ENCODE data around the gene WDFY2.

WDFY2 gene

GRCh38 chr13:51599444-51600176 lies 15.3 kb downstream of the WDFY2 start:
- DNase-seq (ENCODE audit: insufficient read length, low spot score) (no peak), FAIRE-seq (no peak)

- no peak for FAIRE-seq
Measured at GRCh38 chr13:51600703-51601102, 16.4 kb downstream of the WDFY2 start.

DNA sequence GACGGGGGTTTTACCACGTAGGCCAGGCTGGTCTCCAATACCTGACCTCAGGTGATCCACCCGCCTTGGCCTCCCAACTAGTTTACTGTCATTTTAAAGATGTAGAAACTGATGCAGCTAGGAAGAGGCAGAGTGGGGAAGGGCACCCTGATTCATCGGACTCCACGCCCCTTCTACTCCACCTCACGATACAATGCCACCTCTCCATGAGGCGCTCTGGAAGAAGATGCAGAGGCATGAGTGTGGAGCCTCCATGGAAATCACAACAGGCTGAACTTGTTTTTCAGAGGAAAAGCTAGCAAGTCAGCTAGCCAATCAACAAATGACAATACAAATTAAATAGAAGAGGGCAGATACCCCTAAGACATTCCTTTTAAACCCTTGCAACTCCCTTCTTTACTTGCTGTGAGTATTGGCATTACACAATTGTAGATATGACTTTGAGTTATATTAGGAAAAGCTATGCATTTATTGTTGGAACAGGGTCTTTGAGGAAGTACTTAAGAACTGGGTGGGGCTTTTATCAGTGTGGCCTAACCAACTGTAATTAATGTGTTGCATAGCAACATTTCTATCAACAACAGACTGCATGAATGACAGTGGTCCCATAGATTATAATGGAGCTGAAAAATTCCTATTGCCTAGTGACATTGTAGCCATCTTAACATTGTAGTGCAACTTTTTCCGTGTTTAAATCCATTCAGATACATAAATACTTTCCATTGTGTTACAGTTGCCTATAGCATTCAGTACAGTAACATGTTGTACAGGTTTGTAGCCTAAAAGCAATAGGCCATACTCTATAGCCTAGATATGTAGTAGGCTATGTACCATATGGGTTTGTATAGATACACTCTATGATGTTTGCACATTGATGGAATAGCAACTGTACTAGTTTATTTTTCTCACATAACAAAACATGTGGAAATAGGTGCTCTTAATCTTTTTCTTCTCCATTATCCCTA lies 17.6 kb downstream of the WDFY2 start:
- DNase-seq (ENCODE audit: insufficient read length, low spot score) (no peak), FAIRE-seq (no peak)

More at GRCh38 chr13:51600703-51601102, 16.4 kb downstream of the WDFY2 start:
- DNase-seq (ENCODE audit: insufficient read length, low spot score), result no peak

DNA sequence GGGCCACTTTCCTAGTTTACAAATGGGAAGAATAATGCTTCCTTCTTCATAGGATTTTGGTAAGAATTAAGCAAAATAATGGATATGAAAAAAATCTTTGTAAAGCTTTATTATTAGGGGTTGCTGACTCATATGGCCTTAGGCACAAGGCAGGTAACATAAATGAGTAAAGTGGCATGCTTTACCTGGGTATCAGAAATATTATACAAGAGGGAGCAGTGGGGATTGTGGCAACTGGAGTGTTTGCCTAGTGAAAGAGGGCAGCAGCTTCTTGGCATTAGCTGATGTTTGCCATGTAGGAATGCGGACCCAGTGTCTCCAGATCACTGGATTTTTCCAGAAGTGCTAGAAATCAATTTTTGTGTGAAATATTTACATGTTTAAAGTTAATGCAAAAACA lies 19.5 kb downstream of the WDFY2 start:
- FAIRE-seq (no peak), DNase-seq (ENCODE audit: insufficient read length, low spot score) (no peak)

DNA sequence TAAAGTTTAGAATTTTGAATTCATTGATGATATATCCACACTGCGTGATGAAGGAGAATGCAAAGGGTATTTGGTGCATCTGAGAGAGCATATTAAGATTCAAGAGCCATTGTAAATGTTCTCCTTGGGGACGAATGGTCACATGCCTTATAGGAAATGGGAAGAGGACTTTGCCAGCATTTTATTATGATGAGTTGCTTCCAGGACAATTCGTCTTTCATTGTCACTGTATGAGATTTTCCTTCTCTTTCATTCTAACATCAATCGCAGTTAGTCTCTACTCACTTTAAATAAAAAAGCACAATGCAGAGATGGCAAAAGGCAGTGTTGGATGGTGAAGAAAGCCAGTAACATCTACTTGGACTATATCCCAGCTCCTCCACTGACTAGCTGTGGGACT lies 21.4 kb downstream of the WDFY2 start:
- no peak for DNase-seq (ENCODE audit: insufficient read length, low spot score)

GRCh38 chr13:51607165-51607564 lies 22.9 kb downstream of the WDFY2 start:
- DNase-seq (ENCODE audit: insufficient read length, low spot score) (no peak), FAIRE-seq (no peak)

More for the DNA sequence above, 21.4 kb downstream of the WDFY2 start:
- no peak for FAIRE-seq

DNA sequence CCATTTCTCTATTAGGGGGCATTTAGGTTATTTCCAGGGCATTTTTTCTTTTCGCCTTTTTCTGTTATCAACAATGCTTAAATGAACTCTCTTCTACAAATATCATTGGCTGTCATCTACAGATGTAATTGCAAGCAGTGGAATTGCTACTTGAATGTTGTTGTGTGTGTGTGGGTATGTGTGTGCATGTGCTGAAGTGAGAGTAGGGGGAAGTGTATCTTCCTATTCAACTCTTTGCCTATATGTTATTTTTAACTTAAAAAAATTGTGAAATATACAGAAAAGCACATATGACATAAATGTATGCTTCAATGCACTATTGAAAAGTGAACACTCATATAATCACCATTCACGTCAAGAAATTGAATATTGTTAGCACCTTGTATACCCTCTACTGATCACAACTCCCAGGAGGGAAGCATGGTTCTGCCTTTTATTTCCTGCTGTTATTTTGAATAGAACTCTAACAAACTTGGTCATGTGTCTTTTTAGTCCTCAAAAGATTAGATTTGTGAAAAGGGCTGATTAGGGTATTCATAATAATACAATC lies 24.7 kb downstream of the WDFY2 start:
- DNase-seq (ENCODE audit: insufficient read length, low spot score), result no peak

DNA sequence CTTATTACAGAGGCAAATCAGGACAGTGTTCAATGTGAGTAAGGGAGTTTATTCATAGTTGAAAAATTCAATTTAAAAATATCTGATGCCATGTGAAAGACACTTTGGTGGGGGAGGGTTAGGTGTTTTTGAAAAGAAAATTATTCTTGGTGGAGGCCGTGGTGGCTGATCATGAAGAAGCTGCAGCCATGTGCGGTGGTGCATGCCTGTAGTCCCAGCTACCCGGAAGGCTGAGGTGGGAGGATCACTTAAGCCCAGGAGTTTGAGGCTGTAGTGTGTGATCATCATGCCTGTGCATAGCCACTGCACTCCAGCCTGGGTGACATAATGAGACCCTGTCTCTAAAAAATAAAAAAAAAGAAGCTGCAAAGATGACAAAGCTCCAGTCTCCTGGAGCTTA lies 28.6 kb downstream of the WDFY2 start:
- no peak for FAIRE-seq
- no peak for DNase-seq (ENCODE audit: insufficient read length, low spot score)

More for the DNA sequence above, 24.7 kb downstream of the WDFY2 start:
- no peak for FAIRE-seq

GRCh38 chr13:51613535-51613934 lies 29.3 kb downstream of the WDFY2 start:
- FAIRE-seq, result peak; percentile 52
- no peak for DNase-seq (ENCODE audit: insufficient read length, low spot score)

- FAIRE-seq, result peak; percentile 93
- peak; percentile 35 for DNase-seq (ENCODE audit: insufficient read length, low spot score)
Measured at GRCh38 chr13:51614350-51614786, 30.1 kb downstream of the WDFY2 start.

GRCh38 chr13:51618626-51619025 lies 34.4 kb downstream of the WDFY2 start:
- DNase-seq (ENCODE audit: insufficient read length, low spot score), result no peak
- FAIRE-seq, result no peak

- DNase-seq (ENCODE audit: insufficient read length, low spot score) (no peak), FAIRE-seq (peak; percentile 60)
Measured at GRCh38 chr13:51619614-51620013, 35.4 kb downstream of the WDFY2 start.

DNA sequence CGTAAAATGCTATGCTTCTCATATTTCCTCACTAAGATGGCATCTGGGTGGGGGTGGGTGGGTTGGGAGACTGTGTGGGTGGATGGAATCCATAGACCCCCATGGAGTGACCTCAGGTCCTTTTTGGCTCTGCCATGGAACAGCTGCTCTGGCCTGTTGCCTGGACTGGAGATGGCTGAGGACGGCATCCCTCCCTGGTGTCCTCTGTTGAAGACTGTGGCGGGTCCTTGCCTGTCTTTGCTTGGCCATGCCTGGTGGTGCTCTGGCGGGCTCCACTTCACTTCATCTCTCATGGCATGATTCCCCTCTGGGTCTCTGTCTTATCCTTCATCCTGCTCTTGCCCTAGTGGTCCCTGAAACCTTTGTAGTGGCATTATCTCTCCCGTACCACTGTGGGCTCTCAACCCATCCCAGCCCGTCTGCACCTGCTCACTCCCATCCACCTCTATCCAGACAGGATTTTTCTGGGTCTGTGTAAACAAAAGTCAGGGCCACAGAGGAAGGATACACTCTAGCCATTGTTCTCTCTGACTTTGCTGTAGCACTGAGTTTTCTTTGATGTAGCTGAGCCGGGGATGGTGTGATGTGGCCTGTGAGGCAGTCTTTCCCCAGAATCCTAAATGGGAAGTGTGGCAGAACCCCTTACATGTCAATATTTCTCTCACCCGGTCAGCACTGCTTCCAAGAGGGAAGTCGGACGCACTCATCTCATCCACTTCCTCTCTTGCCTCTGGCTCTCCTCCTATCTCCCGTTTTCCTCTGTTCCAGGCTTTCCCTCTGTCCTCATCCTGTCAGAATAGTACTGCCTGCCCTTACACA lies 36.1 kb downstream of the WDFY2 start:
- FAIRE-seq (no peak), DNase-seq (ENCODE audit: insufficient read length, low spot score) (no peak)

DNA sequence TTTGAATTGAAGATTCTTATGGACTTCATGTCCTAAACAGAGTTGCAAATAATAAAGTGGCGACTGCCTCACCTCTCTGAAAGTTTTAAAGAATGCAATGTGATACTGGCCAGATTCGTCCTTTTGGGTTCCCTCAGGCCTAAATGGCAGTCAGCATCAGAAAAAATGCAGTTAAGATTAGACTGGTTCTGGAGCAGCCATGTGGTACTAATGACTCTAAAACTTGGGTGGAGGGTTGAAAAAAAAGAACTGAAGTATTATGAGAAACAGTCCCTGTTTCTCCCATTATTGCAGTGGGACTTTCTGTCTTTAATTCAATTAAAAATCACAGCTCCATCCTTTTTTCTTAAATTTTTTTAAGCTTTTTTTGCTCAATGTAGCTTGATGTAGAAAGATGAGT lies 37.3 kb downstream of the WDFY2 start:
- FAIRE-seq, result no peak

DNA sequence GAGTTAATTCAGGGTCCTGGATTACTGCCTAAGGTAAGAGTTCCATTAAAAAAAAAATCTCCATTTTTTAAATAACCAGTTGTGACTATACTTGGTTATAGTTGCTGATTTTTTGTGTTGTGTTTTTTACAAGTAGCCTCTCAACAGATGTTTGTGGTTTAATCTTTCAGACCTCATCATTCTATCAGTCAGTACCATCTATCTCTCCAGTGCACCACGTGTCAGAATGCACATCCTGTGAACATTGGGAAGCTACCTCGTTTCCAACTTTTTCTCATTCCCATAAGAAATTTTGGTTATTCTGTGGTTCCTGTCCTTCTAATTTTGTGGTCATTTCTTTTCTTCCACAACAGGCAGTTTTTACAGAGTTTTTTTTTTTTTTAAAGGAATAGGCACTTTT lies 39.2 kb downstream of the WDFY2 start:
- no peak for DNase-seq (ENCODE audit: insufficient read length, low spot score)

More for the DNA sequence above, 37.3 kb downstream of the WDFY2 start:
- no peak for DNase-seq (ENCODE audit: insufficient read length, low spot score)

DNA sequence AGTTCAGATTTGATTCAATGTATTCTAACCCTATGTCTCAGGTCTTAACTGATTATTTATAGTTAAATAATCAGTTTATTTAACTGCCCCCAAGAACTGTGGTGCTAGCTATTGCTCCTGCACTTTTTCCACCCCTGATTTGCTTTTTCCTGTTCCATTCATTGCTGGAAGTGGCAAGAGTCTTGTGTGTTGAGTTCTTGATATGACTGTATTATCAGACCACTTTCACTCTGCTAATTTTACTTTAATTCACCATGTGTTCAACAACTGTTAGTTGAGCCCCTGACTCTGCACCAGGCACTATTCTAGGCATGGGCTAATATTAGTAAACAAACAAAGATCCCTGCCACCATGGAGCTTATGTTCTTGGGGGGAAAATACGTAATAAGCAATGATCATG lies 39.9 kb downstream of the WDFY2 start:
- FAIRE-seq (no peak), DNase-seq (ENCODE audit: insufficient read length, low spot score) (no peak)

More for the DNA sequence above, 39.2 kb downstream of the WDFY2 start:
- FAIRE-seq, result no peak

DNA sequence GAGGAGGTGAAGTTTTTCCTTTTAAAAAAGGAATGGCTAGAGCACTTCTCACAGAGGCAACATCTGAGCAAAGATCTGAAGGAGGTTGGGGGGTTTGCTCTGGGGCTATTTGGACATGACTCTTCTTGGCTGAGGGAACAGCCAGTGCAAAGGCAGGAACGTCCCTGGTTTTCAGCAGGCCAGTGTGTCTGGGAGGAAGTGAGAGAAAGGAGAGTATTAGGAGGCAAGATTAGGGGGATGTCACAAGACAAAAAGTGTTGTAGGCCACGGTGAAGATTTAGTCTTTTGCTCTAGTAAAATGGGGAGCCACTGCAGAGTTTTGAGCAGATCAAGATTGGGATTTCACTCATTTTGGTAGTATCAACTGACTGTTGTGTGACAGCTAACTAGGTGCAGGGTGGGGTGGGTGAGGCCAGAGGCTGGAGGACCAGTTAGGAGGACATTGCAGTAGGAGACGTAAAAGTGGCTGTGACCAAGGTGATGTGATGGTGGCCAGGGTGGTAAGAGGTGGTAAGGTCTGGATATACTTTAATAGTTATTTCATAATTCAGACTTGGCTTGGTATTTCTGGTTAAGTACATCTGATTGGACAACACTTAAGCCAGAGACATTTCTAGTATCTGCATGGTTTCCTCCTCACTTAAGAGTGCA lies 40.6 kb downstream of the WDFY2 start:
- no peak for FAIRE-seq
- DNase-seq (ENCODE audit: insufficient read length, low spot score), result no peak

GRCh38 chr13:51625555-51626345 lies 41.5 kb downstream of the WDFY2 start:
- DNase-seq (ENCODE audit: insufficient read length, low spot score) (no peak), FAIRE-seq (no peak)

GRCh38 chr13:51626749-51627148 lies 42.5 kb downstream of the WDFY2 start:
- no peak for FAIRE-seq

More at GRCh38 chr13:51626749-51627148, 42.5 kb downstream of the WDFY2 start:
- no peak for DNase-seq (ENCODE audit: insufficient read length, low spot score)
